RWPE2 (cell line): ENCODE results near the gene ADGRD2.

Experiments used
- ATAC-seq: fragments of 200-7000 bp; cut with Tn5 transposase; 3 replicates; pipeline ENCODE4 v1.9.1; 2021; ENCODE audit warnings: low read depth
- DNase-seq: peaks from one replicate; pipeline ENCODE4 v3.0.0-alpha.2; 2020; ENCODE audit warnings: low spot score
- H3K27ac ChIP-seq: fragments of 450-650 bp; 2 replicates; pipeline ENCODE4 v1.5.1; 2017; ENCODE audit warnings: mild to moderate bottlenecking; ENCODE audit not compliant: poor library complexity, severe bottlenecking
- H3K27me3 ChIP-seq: fragments of 250-450 bp; sonication (Bioruptor Pico); 2 replicates; pipeline ENCODE4 v1.5.1; 2021; ENCODE audit warnings: mild to moderate bottlenecking, moderate library complexity; ENCODE audit not compliant: insufficient read depth, poor library complexity, severe bottlenecking
- H3K36me3 ChIP-seq: fragments of 250-450 bp; sonication (Bioruptor Pico); 2 replicates; pipeline ENCODE4 v1.5.1; 2020; ENCODE audit warnings: low read depth, mild to moderate bottlenecking, moderate library complexity
- H3K4me1 ChIP-seq: fragments of 250-450 bp; sonication (Bioruptor Pico); 2 replicates; pipeline ENCODE4 v1.5.1; 2021; ENCODE audit warnings: mild to moderate bottlenecking, moderate library complexity; ENCODE audit not compliant: insufficient read depth, poor library complexity, severe bottlenecking
- H3K4me3 ChIP-seq: fragments of 250-450 bp; sonication (Bioruptor Pico); 2 replicates; pipeline ENCODE4 v1.5.1; 2021; ENCODE audit warnings: mild to moderate bottlenecking, moderate library complexity; ENCODE audit not compliant: severe bottlenecking
- H3K9me3 ChIP-seq: fragments of 250-450 bp; sonication (Bioruptor Pico); 2 replicates; pipeline ENCODE4 v1.5.1; 2021; ENCODE audit warnings: mild to moderate bottlenecking, moderate library complexity; ENCODE audit not compliant: severe bottlenecking
- TF ChIP-seq, protein P1 (sequence below): fragments of 450-650 bp; IDR thresholded peaks from one replicate; pipeline ENCODE4 v1.5.1; 2017; ENCODE audit warnings: mild to moderate bottlenecking, moderate library complexity; ENCODE audit not compliant: poor library complexity, severe bottlenecking

Gene ADGRD2

DNA sequence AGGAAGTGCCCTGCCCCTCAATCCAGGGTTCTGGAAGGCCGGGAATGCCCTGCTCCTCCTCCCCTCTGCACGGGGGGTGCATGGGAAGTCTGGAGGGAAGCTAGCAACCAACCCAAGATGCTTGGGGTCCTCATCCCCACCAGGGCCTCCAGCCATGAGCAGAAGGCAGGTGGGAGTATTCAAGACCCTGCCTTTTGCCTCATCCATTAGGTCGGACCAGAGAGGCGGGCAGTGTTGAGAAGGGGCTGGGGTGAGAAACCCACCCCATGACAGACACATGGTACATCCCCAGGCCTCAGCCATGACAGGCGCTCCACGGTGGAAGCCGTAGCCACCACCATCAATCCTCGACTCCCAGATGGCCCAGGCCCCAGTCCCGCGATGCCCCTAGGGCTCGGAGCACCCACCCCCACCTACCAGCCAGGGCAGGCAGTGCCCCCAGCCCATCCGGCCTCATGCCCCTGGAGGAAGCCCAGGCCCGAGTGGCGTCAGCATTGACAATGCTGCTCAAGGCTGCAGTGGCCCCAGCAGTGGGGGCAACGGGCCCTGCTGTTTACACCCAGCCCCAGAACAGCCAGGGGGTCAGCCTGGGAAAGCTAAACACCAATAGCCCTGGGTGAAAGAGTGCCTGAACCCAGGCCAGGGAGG is 48.4 kb downstream of the ADGRD2 start:
- Histone ChIP-seq H3K9me3 (no peaks in the 10 kb centered on the region), H3K4me3 (no peak overlapping the region), H3K4me1 (no peaks in the 10 kb centered on the region), H3K36me3 (no peaks in the 10 kb centered on the region), H3K27ac (no peak overlapping the region), H3K27me3 (peaks cover 28% of the 10 kb centered on the region)
- DNase-seq (no peak), ATAC-seq (no peak)
- TF ChIP-seq, protein P1, sequence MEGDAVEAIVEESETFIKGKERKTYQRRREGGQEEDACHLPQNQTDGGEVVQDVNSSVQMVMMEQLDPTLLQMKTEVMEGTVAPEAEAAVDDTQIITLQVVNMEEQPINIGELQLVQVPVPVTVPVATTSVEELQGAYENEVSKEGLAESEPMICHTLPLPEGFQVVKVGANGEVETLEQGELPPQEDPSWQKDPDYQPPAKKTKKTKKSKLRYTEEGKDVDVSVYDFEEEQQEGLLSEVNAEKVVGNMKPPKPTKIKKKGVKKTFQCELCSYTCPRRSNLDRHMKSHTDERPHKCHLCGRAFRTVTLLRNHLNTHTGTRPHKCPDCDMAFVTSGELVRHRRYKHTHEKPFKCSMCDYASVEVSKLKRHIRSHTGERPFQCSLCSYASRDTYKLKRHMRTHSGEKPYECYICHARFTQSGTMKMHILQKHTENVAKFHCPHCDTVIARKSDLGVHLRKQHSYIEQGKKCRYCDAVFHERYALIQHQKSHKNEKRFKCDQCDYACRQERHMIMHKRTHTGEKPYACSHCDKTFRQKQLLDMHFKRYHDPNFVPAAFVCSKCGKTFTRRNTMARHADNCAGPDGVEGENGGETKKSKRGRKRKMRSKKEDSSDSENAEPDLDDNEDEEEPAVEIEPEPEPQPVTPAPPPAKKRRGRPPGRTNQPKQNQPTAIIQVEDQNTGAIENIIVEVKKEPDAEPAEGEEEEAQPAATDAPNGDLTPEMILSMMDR, result no peak

DNA sequence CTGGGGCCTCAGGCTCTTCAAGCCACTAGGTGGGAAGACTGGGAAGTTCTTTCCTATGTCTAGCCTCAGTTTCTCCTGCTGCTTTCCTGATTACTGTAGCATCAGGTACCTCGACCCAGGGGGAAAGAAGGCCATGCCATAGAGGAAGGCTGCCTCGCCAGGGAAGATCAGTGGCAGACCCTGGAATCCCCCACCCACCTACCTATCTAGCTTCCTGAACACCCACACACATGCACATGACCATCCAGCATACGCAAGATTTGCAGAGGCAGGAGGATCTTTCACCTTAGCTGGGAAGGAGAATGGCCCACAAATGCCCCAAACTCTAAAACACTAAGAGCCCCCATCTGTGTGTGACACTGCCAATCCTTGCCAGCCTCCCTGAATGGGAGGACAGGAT is 49.0 kb downstream of the ADGRD2 start:
- no peak for ATAC-seq
- no peak overlapping the region for H3K27ac ChIP-seq
- no peaks in the 10 kb centered on the region for H3K4me1 ChIP-seq
- TF ChIP-seq, protein P1, result no peak
- no peaks in the 10 kb centered on the region for H3K36me3 ChIP-seq
- no peak overlapping the region for H3K4me3 ChIP-seq
- no peak for DNase-seq
- peaks cover 34% of the 10 kb centered on the region for H3K27me3 ChIP-seq
- no peaks in the 10 kb centered on the region for H3K9me3 ChIP-seq

DNA sequence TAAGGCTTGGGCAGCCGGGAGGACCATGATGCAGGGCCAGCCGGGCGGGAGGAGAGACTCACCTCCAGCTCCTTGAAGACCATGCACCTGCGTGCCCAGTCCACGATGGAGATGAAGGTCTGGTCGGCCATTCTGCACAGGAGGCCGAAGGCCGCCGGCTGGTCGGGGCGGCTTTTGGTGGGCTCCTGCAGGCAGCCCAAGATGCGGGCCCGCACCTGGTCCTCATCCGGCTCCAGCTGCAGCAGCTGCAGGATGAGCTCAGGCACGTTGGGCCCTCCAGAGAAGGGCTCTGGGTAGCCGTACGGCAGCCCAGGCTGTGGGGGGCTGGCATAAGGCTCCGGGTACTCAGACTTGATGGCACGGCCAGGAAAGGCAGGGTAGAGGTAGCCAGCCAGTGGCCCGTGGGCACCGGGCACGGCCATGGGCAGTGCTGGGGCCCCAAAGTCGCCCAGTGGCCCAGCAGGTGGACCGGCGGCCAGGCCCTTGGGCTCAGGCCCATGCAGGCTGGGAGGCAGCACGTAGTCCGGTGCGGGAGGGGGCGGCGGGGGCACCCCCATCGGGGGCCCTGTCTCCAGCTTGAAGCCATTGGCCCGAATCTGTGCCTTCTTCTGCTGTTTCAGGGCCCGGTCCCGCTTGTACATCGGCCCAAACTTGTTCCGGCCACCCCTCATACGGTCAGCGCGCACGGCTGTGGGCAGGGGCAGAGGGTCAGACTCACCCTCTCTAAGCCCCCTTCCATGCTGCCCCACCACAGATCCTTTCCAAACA is 50.0 kb downstream of the ADGRD2 start:
- Histone ChIP-seq H3K36me3 (no peaks in the 10 kb centered on the region), H3K27ac (no peak overlapping the region), H3K9me3 (no peaks in the 10 kb centered on the region), H3K27me3 (peaks cover 41% of the 10 kb centered on the region), H3K4me1 (no peaks in the 10 kb centered on the region), H3K4me3 (no peak overlapping the region)
- ATAC-seq (no peak; the same call in 2 of the 3 replicates), DNase-seq (no peak)
- TF ChIP-seq, protein P1, result no peak

DNA sequence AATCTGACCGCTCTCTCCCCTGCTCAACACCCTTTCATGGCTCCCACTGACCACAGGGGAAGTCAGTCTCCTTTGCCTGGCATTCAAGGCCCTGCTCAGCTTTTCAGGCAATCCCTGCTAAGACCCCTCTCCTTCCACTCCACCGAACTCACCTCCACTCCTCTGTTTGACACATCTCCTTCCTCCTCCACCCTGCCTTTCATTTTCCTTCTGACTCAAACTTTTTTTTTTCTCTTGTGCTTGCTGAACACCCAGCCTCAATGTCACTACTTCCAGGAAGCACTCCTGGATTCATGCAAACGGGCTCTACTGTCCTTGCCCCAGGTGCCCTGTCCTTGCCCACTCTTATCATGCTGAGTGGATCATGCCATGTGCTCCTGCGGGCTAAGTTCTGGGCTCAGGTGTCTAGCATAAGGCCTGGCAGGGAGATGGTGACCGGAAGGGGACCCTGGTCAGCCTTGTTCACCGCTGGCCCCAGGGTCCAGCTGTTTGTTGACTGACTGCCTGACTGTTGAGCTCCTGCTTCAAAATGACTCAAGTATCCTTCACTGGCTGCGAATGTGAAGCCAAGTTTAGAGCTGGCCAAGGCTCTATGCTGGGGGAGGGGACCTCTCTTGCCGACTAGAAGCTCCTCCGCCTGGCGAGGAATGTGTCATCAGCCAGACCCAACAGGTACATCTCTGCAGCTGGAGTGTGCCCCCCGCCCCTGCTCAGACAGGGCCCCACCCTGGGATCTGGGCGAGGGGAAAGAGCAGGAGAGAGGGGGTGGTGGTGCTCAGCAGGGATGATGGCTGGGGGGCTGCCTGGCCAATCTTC is 50.8 kb downstream of the ADGRD2 start:
- Histone ChIP-seq H3K9me3 (no peaks in the 10 kb centered on the region), H3K27ac (no peak overlapping the region), H3K36me3 (no peaks in the 10 kb centered on the region), H3K4me3 (no peak overlapping the region), H3K4me1 (no peaks in the 10 kb centered on the region), H3K27me3 (peaks cover 48% of the 10 kb centered on the region)
- TF ChIP-seq, protein P1, result no peak
- DNase-seq (no peak), ATAC-seq (no peak)
